GM10248 (cell line): ENCODE results near the gene DEGS1.

Experiments
- CTCF ChIA-PET: fragments of 300-600 bp; sonication (Branson Sonifier 250); formaldehyde crosslinking; extraction: SDS; loops from one replicate; lab custom pipeline; 2021; ENCODE audit warnings: antibody characterized with exemption; lab: Yijun Ruan, JAX
- POLR2A ChIA-PET: fragments of 350-650 bp; sonication (Branson Sonifier 250); formaldehyde crosslinking; extraction: SDS; loops from one replicate; lab custom pipeline; 2020; ENCODE audit warnings: antibody characterized with exemption; lab: Yijun Ruan, JAX
- DNase-seq: peaks from one replicate; pipeline ENCODE4 v3.0.0; 2012; ENCODE audit errors: extremely low spot score
- TF ChIP-seq, protein P1 (sequence below): IDR thresholded peaks from 2 replicates; pipeline ENCODE4 v1.5.1; 2012; ENCODE audit warnings: mild to moderate bottlenecking, low read depth; ENCODE audit errors: extremely low read depth, missing control alignments, control extremely low read depth

DEGS1 gene

DNA sequence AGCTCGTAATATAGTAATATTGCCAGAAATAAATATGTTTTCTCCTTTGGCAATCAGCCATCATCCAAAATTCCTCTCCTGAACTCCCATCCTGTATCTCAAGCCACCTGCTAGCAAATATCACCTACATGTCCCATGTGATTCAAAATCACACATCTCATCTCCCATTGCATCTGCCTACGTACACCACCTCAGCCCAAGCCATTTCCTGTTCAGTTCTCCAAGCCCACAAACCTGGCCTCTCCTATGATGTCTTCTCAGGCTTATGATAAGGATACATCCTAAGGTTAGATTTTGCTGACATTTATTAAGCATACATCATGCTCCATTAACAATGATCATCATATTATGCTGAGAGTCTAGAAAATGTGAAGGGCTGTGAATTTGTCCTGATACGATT lies 31.9 kb upstream of the DEGS1 start:
- DNase-seq, result no peak
- CTCF ChIA-PET, result interaction anchor here (1.1 to 5.1 kb wide), 3 partner anchors 8 to 13 kb away, joined by 3 to 17 read pairs (median 4); no protein-coding TSS in a partner anchor
- POLR2A ChIA-PET, result interaction anchor here (0.6 to 0.7 kb wide), 2 partner anchors 9 to 54 kb away, joined by 3 read pairs; no protein-coding TSS in a partner anchor
- TF ChIP-seq, protein P1, sequence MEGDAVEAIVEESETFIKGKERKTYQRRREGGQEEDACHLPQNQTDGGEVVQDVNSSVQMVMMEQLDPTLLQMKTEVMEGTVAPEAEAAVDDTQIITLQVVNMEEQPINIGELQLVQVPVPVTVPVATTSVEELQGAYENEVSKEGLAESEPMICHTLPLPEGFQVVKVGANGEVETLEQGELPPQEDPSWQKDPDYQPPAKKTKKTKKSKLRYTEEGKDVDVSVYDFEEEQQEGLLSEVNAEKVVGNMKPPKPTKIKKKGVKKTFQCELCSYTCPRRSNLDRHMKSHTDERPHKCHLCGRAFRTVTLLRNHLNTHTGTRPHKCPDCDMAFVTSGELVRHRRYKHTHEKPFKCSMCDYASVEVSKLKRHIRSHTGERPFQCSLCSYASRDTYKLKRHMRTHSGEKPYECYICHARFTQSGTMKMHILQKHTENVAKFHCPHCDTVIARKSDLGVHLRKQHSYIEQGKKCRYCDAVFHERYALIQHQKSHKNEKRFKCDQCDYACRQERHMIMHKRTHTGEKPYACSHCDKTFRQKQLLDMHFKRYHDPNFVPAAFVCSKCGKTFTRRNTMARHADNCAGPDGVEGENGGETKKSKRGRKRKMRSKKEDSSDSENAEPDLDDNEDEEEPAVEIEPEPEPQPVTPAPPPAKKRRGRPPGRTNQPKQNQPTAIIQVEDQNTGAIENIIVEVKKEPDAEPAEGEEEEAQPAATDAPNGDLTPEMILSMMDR, result no peak

DNA sequence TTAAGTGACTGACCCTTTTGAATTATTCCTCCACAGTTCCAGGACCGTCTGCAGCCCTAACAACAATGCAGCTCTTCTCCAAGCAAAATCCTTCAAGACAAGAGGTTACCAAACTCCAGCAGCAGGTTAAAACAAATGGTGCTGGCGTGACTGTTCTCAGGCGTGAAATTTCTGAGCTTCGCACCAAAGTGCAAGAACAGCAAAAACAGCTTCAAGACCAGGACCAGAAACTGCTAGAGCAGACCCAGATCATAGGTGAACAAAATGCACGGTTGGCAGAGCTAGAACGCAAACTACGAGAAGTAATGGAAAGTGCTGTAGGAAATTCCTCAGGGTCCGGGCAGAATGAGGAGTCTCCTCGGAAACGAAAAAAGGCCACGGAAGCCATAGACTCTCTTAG lies 25.7 kb upstream of the DEGS1 start:
- ChIA-PET POLR2A (interaction anchor here (1.3 kb wide), 1 partner anchor 12 kb away, joined by 4 read pairs; no protein-coding TSS in a partner anchor), CTCF (interaction anchor here (1.1 to 3.1 kb wide), 3 partner anchors 11 to 149 kb away, joined by 3 to 7 read pairs (median 3); no protein-coding TSS in a partner anchor)
- DNase-seq, result no peak

DNA sequence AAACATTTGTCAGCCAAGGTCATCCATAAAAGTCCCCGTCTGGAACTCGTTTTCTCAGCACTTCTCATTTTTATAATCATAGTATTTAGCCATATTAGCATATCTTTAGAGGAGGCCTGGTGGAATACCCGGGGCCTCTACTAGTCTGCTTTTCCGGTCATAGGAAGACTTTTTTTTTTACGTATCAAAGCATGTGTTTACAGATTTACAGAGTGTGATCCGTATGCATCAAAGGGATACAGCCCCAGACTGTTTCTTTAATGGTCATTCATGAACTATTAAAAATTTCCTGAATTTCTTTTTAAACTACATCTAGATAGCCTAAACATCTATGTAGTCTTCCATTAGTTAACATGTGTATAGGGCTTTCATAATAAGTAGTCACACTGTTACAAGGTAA lies 23.5 kb upstream of the DEGS1 start:
- TF ChIP-seq, protein P1, result no peak
- POLR2A ChIA-PET, result no interaction called here
- CTCF ChIA-PET, result interaction anchor here (1.0 to 3.1 kb wide), 6 partner anchors 9 to 339 kb away, joined by 3 to 7 read pairs (median 4); no protein-coding TSS in a partner anchor
- no peak for DNase-seq

More for the DNA sequence above, 25.7 kb upstream of the DEGS1 start:
- TF ChIP-seq, protein P1, result no peak

DNA sequence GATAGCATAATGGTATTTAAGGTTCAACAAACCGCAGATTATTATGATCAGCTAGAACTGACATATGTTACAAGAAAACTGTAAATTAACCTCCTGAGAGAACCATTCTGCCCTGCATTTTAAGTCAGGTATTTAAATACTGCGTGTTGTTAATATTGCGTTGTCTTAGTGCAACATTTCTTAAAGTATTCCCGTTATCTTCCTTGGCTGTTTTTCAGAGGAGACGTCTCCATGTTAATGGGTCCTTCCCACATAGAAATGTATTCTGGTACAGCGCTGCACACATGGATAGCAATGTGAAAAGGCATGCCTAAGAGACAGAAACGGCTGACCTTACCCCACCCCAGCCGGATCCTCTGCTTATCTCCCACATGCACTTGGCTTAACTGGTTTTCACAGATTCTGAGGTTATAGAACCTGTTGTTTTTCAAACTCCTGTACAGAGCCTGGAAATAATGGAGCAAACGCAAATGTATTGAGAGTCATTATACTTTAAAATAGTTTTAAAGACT lies 22.8 kb upstream of the DEGS1 start:
- CTCF ChIA-PET, result interaction anchor here (1.9 kb wide), 1 partner anchor 21 kb away, joined by 4 read pairs; no protein-coding TSS in a partner anchor
- POLR2A ChIA-PET, result no interaction called here
- DNase-seq, result no peak
- TF ChIP-seq, protein P1, result no peak

DNA sequence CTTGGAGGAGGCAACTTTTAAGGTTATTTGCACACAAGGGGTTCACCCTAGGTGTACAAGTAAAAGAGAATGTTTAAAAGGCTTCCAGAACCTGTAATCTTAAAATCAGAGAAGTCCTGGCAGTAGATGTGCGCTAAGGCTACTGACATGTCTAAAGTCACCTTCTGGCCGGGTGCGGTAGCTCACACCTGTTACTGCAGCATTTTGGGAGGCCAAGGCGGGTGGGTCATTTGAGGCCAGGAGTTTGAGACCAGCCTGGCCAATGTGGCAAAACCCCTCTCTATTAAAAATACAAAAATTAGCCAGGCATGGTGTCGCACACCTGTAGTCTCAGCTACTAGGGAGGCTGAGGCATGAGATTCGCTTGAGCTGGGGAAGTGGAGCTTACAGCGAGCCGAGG lies 20.3 kb upstream of the DEGS1 start:
- CTCF ChIA-PET, result interaction anchor here (2.0 to 2.9 kb wide), 2 partner anchors 11 to 24 kb away, joined by 10 to 17 read pairs; no protein-coding TSS in a partner anchor
- TF ChIP-seq, protein P1, result no peak
- POLR2A ChIA-PET, result no interaction called here
- DNase-seq, result no peak

DNA sequence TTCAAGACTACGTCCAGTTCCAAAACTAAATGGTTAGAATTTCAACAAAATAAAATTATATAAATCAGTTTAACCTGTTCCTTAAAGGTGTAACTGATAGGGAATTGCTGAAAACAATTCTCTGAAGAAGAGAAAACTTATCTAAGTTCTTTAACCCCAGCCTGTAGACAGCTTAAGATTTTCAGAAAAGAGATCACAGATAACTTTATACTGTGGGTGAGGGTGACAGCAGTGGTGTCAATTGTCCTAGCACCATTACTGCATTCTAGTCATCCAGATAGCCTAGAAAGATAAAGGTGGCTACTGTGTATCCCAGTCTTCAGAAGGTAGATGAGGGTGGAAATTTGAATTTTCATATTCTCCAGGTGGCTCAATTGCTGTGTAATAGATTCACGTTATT lies 19.7 kb upstream of the DEGS1 start:
- DNase-seq, result no peak
- ChIA-PET POLR2A (no interaction called here), CTCF (interaction anchor here (2.0 to 2.9 kb wide), 2 partner anchors 12 to 25 kb away, joined by 10 to 17 read pairs; no protein-coding TSS in a partner anchor)
- TF ChIP-seq, protein P1, result no peak
